Measurements from ENCODE around the gene UBE4B. TPM values are rescaled to one million over a fixed set of nuclear protein-coding genes. Genes with fewer than 3 reads are reported as not detected.

UBE4B gene
- total and polyA plus RNA-seq, 2 experiments from 2014 or later = 28.4 to 115 TPM

DNA sequence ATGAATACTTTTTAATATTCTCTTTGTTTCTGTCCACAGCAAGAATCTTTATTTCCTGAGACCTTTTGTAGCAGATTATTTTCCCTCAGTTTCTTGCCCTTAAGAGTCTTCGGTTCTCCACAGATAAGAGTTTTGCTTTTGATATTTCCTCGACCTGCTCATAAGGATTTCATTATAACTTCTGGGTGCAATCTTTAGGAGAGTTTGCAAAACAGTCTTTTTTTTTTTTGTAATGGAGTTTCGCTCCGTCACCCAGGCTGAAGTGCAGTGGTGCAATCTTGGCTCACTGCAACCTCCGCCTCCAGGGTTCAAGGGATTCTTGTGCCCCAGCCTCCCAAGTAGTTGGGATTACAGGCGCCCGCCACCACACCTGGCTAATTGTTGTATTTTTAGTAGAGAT, 10.1 kb upstream of the UBE4B start:
- H3K4me3 ChIP-seq = no peak overlapping the region

More for the DNA sequence above, 10.1 kb upstream of the UBE4B start:
- TF ChIP-seq ZNF114 (CRISPR knock-in tag; IDR thresholded peaks at IDR 0.05) (no peak), JUNB (IDR thresholded peaks at IDR 0.05; ENCODE audit: unreplicated experiment) (no peak), NANOG (IDR thresholded peaks at IDR 0.05; ENCODE audit: borderline replicate concordance) (no peak), CREB1 (CRISPR knock-in tag; IDR thresholded peaks at IDR 0.05; ENCODE audit: low read depth) (no peak), EZH2 (IDR thresholded peaks at IDR 0.05; ENCODE audit: low read depth, unreplicated experiment) (no peak), STAT1 (IDR thresholded peaks at IDR 0.05; ENCODE audit: unreplicated experiment) (no peak), EZH2phosphoT487 (IDR thresholded peaks at IDR 0.05; ENCODE audit: unreplicated experiment) (no peak), POLR2AphosphoS5 (IDR thresholded peaks at IDR 0.05; ENCODE audit: low read depth) (no peak), ZNF331 (CRISPR knock-in tag; IDR thresholded peaks at IDR 0.05; ENCODE audit: low read depth) (no peak)
- TF ChIP-seq, protein P1, sequence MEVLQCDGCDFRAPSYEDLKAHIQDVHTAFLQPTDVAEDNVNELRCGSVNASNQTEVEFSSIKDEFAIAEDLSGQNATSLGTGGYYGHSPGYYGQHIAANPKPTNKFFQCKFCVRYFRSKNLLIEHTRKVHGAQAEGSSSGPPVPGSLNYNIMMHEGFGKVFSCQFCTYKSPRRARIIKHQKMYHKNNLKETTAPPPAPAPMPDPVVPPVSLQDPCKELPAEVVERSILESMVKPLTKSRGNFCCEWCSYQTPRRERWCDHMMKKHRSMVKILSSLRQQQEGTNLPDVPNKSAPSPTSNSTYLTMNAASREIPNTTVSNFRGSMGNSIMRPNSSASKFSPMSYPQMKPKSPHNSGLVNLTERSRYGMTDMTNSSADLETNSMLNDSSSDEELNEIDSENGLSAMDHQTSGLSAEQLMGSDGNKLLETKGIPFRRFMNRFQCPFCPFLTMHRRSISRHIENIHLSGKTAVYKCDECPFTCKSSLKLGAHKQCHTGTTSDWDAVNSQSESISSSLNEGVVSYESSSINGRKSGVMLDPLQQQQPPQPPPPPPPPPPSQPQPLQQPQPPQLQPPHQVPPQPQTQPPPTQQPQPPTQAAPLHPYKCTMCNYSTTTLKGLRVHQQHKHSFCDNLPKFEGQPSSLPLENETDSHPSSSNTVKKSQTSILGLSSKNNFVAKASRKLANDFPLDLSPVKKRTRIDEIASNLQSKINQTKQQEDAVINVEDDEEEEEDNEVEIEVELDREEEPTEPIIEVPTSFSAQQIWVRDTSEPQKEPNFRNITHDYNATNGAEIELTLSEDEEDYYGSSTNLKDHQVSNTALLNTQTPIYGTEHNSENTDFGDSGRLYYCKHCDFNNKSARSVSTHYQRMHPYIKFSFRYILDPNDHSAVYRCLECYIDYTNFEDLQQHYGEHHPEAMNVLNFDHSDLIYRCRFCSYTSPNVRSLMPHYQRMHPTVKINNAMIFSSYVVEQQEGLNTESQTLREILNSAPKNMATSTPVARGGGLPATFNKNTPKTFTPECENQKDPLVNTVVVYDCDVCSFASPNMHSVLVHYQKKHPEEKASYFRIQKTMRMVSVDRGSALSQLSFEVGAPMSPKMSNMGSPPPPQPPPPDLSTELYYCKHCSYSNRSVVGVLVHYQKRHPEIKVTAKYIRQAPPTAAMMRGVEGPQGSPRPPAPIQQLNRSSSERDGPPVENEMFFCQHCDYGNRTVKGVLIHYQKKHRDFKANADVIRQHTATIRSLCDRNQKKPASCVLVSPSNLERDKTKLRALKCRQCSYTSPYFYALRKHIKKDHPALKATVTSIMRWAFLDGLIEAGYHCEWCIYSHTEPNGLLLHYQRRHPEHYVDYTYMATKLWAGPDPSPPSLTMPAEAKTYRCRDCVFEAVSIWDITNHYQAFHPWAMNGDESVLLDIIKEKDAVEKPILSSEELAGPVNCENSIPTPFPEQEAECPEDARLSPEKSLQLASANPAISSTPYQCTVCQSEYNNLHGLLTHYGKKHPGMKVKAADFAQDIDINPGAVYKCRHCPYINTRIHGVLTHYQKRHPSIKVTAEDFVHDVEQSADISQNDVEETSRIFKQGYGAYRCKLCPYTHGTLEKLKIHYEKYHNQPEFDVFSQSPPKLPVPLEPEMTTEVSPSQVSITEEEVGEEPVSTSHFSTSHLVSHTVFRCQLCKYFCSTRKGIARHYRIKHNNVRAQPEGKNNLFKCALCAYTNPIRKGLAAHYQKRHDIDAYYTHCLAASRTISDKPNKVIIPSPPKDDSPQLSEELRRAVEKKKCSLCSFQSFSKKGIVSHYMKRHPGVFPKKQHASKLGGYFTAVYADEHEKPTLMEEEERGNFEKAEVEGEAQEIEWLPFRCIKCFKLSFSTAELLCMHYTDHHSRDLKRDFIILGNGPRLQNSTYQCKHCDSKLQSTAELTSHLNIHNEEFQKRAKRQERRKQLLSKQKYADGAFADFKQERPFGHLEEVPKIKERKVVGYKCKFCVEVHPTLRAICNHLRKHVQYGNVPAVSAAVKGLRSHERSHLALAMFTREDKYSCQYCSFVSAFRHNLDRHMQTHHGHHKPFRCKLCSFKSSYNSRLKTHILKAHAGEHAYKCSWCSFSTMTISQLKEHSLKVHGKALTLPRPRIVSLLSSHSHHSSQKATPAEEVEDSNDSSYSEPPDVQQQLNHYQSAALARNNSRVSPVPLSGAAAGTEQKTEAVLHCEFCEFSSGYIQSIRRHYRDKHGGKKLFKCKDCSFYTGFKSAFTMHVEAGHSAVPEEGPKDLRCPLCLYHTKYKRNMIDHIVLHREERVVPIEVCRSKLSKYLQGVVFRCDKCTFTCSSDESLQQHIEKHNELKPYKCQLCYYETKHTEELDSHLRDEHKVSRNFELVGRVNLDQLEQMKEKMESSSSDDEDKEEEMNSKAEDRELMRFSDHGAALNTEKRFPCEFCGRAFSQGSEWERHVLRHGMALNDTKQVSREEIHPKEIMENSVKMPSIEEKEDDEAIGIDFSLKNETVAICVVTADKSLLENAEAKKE (CRISPR knock-in tag; IDR thresholded peaks at IDR 0.05) = no peak
- TF ChIP-seq, protein P2, sequence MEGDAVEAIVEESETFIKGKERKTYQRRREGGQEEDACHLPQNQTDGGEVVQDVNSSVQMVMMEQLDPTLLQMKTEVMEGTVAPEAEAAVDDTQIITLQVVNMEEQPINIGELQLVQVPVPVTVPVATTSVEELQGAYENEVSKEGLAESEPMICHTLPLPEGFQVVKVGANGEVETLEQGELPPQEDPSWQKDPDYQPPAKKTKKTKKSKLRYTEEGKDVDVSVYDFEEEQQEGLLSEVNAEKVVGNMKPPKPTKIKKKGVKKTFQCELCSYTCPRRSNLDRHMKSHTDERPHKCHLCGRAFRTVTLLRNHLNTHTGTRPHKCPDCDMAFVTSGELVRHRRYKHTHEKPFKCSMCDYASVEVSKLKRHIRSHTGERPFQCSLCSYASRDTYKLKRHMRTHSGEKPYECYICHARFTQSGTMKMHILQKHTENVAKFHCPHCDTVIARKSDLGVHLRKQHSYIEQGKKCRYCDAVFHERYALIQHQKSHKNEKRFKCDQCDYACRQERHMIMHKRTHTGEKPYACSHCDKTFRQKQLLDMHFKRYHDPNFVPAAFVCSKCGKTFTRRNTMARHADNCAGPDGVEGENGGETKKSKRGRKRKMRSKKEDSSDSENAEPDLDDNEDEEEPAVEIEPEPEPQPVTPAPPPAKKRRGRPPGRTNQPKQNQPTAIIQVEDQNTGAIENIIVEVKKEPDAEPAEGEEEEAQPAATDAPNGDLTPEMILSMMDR (conservative IDR thresholded peaks at IDR 0.05; ENCODE audit: low read depth in 2 of 2) = no peak
- TF ChIP-seq, protein P3, sequence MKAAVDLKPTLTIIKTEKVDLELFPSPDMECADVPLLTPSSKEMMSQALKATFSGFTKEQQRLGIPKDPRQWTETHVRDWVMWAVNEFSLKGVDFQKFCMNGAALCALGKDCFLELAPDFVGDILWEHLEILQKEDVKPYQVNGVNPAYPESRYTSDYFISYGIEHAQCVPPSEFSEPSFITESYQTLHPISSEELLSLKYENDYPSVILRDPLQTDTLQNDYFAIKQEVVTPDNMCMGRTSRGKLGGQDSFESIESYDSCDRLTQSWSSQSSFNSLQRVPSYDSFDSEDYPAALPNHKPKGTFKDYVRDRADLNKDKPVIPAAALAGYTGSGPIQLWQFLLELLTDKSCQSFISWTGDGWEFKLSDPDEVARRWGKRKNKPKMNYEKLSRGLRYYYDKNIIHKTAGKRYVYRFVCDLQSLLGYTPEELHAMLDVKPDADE (IDR thresholded peaks at IDR 0.05) = no peak
- TF ChIP-seq, protein P4, sequence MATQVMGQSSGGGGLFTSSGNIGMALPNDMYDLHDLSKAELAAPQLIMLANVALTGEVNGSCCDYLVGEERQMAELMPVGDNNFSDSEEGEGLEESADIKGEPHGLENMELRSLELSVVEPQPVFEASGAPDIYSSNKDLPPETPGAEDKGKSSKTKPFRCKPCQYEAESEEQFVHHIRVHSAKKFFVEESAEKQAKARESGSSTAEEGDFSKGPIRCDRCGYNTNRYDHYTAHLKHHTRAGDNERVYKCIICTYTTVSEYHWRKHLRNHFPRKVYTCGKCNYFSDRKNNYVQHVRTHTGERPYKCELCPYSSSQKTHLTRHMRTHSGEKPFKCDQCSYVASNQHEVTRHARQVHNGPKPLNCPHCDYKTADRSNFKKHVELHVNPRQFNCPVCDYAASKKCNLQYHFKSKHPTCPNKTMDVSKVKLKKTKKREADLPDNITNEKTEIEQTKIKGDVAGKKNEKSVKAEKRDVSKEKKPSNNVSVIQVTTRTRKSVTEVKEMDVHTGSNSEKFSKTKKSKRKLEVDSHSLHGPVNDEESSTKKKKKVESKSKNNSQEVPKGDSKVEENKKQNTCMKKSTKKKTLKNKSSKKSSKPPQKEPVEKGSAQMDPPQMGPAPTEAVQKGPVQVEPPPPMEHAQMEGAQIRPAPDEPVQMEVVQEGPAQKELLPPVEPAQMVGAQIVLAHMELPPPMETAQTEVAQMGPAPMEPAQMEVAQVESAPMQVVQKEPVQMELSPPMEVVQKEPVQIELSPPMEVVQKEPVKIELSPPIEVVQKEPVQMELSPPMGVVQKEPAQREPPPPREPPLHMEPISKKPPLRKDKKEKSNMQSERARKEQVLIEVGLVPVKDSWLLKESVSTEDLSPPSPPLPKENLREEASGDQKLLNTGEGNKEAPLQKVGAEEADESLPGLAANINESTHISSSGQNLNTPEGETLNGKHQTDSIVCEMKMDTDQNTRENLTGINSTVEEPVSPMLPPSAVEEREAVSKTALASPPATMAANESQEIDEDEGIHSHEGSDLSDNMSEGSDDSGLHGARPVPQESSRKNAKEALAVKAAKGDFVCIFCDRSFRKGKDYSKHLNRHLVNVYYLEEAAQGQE (IDR thresholded peaks at IDR 0.05; ENCODE audit: unreplicated experiment) = no peak
- Mint-ChIP-seq H3K27ac (no peak overlapping the region), H3K27me3 (ENCODE audit: insufficient read depth, low read depth, poor library complexity) (peaks cover 3% of the 10 kb centered on the region), H3K4me3 (no peak overlapping the region), H3K36me3 (ENCODE audit: low read depth) (no peaks in the 10 kb centered on the region), H3K9me3 (no peaks in the 10 kb centered on the region), H3K4me1 (no peaks in the 10 kb centered on the region)
- no peaks in the 10 kb centered on the region for H3K4me1 ChIP-seq (ENCODE audit: insufficient read depth)
- no peak overlapping the region for H2AFZ ChIP-seq
- no peaks in the 10 kb centered on the region for H3K36me3 ChIP-seq (ENCODE audit: insufficient read depth)
- H3K27me3 ChIP-seq (ENCODE audit: insufficient read depth) = no peaks in the 10 kb centered on the region
- no peaks in the 10 kb centered on the region for H3F3A ChIP-seq (replicated peaks; ENCODE audit: low read depth)
- no peak overlapping the region for H3K27ac ChIP-seq (ENCODE audit: low read depth)
- no peaks in the 10 kb centered on the region for H4K20me1 ChIP-seq (replicated peaks; ENCODE audit: insufficient read depth)
- H3K79me2 ChIP-seq (replicated peaks; ENCODE audit: insufficient read depth) = no peaks in the 10 kb centered on the region
- ATAC-seq (no peak), DNase-seq (ENCODE audit: low spot score) (no peak)
- no peak overlapping the region for H3K4me2 ChIP-seq
- H3K9me2 ChIP-seq (ENCODE audit: insufficient read depth) = no peaks in the 10 kb centered on the region; the same call in 1 of the 2 replicates

Data from GM23338 (cell line).